Mesenchymal stem cell (in vitro differentiated cells and primary cell): ENCODE measurements around the gene GPATCH2L.
A peak's percentile ranks its signal among the peaks of the same experiment; 100 is the strongest.

Experiments used
- DNase-seq: peaks from one replicate; pipeline ENCODE4 v3.0.0-alpha.2; 2013
- H2AFZ ChIP-seq: one replicate; pipeline ENCODE4 v1.6.1; 2013; ENCODE audit warnings: low read depth, mild to moderate bottlenecking, control low read depth, inconsistent platforms, low read length, moderate library complexity
- H2AK5ac ChIP-seq: 2 replicates; pipeline ENCODE4 v1.6.1; 2013; ENCODE audit warnings: low read length, moderate library complexity, mild to moderate bottlenecking, inconsistent platforms; ENCODE audit not compliant: severe bottlenecking
- H2BK120ac ChIP-seq: one replicate; pipeline ENCODE4 v1.6.1; 2013; ENCODE audit warnings: low read depth, mild to moderate bottlenecking, inconsistent platforms, low read length, moderate library complexity
- H2BK12ac ChIP-seq, 2 experiments: one replicate each; pipeline ENCODE4 v1.6.1; 2013; ENCODE audit warnings: inconsistent platforms in 2 of 2, low read length in 2 of 2, mild to moderate bottlenecking in 2 of 2, moderate library complexity in 2 of 2, control low read depth in 1 of 2
- H2BK15ac ChIP-seq: one replicate; pipeline ENCODE4 v1.6.1; 2013; ENCODE audit warnings: mild to moderate bottlenecking, low read depth, inconsistent platforms; ENCODE audit not compliant: poor library complexity, severe bottlenecking
- H2BK5ac ChIP-seq: 2 replicates; pipeline ENCODE4 v1.6.1; 2013; ENCODE audit warnings: low read depth, mild to moderate bottlenecking, low read length, control low read depth, inconsistent platforms; ENCODE audit not compliant: poor library complexity, severe bottlenecking
- H3K14ac ChIP-seq, 2 experiments: one replicate each; pipeline ENCODE4 v1.6.1; 2013; ENCODE audit warnings: inconsistent platforms in 2 of 2, low read length in 2 of 2, control low read depth in 1 of 2, mild to moderate bottlenecking in 1 of 2, moderate library complexity in 1 of 2
- H3K18ac ChIP-seq, 2 experiments: one replicate each; pipeline ENCODE4 v1.6.1; 2013; ENCODE audit warnings: inconsistent platforms in 2 of 2, low read length in 2 of 2, control low read depth in 1 of 2, low read depth in 1 of 2, mild to moderate bottlenecking in 1 of 2
- H3K23ac ChIP-seq, 2 experiments: one replicate each; pipeline ENCODE4 v1.6.1; 2013; ENCODE audit warnings: inconsistent platforms in 2 of 2, low read length in 2 of 2, mild to moderate bottlenecking in 2 of 2, moderate library complexity in 2 of 2, control low read depth in 1 of 2
- H3K27ac ChIP-seq: 2 replicates; pipeline ENCODE4 v1.5.1; 2013; ENCODE audit warnings: mild to moderate bottlenecking, moderate library complexity, low read length, control low read depth, inconsistent platforms; ENCODE audit not compliant: poor library complexity, severe bottlenecking
- H3K27me3 ChIP-seq, 2 experiments: 2 replicates each; pipeline versions ENCODE4 v1.6.1 to v1.7.0; 2013; ENCODE audit warnings: low read length in 2 of 2, mild to moderate bottlenecking in 2 of 2, moderate library complexity in 2 of 2, control low read depth in 1 of 2, inconsistent platforms in 1 of 2; ENCODE audit not compliant: control insufficient read depth in 1 of 2, insufficient read depth in 1 of 2
- H3K36me3 ChIP-seq, 2 experiments: 2 replicates each; pipeline versions ENCODE4 v1.6.1 to v1.7.0; 2013; ENCODE audit warnings: low read length in 2 of 2, control low read depth in 1 of 2, inconsistent platforms in 1 of 2, low read depth in 1 of 2, mild to moderate bottlenecking in 1 of 2; ENCODE audit not compliant: insufficient read depth in 2 of 2, control insufficient read depth in 1 of 2
- H3K4ac ChIP-seq, 2 experiments: one replicate each; pipeline ENCODE4 v1.6.1; 2013; ENCODE audit warnings: inconsistent platforms in 2 of 2, low read length in 2 of 2, mild to moderate bottlenecking in 2 of 2, moderate library complexity in 2 of 2, control low read depth in 1 of 2, low read depth in 1 of 2
- H3K4me1 ChIP-seq: 2 replicates; pipeline ENCODE4 v1.6.1; 2013; ENCODE audit warnings: low read depth, low read length, control low read depth; ENCODE audit not compliant: control insufficient read depth, insufficient read depth
- H3K4me2 ChIP-seq: 2 replicates; pipeline ENCODE4 v1.6.1; 2013; ENCODE audit warnings: low read length, mild to moderate bottlenecking, inconsistent platforms; ENCODE audit not compliant: poor library complexity, severe bottlenecking
- H3K4me3 ChIP-seq, 2 experiments: 2 replicates each; pipeline versions ENCODE4 v1.5.1 to v1.7.0; 2013; ENCODE audit warnings: low read length in 2 of 2, mild to moderate bottlenecking in 2 of 2, control low read depth in 1 of 2, low read depth in 1 of 2; ENCODE audit not compliant: insufficient read depth in 1 of 2
- H3K79me1 ChIP-seq: replicated peaks from 2 replicates; pipeline ENCODE4 v1.6.1; 2013; ENCODE audit warnings: mild to moderate bottlenecking, control low read depth, low read length, inconsistent platforms; ENCODE audit not compliant: poor library complexity, severe bottlenecking
- H3K9ac ChIP-seq: 2 replicates; pipeline ENCODE4 v1.7.0; 2013; ENCODE audit warnings: mild to moderate bottlenecking, low read length, moderate library complexity
- H3K9me3 ChIP-seq: 2 replicates; pipeline ENCODE4 v1.7.0; 2013; ENCODE audit warnings: mild to moderate bottlenecking, low read length; ENCODE audit not compliant: control insufficient read depth
- H4K8ac ChIP-seq: one replicate; pipeline ENCODE4 v1.6.1; 2013; ENCODE audit warnings: inconsistent platforms, mild to moderate bottlenecking, low read length, moderate library complexity
- H4K91ac ChIP-seq: one replicate; pipeline ENCODE4 v1.6.1; 2013; ENCODE audit warnings: mild to moderate bottlenecking, low read length, inconsistent platforms
- WGBS: methylation state at CpG from one replicate; pipeline ENCODE4 v1.1.7; 2013; ENCODE audit warnings: mixed read lengths; 5-methylcytosine and 5-hydroxymethylcytosine counted together

The GPATCH2L gene

DNA sequence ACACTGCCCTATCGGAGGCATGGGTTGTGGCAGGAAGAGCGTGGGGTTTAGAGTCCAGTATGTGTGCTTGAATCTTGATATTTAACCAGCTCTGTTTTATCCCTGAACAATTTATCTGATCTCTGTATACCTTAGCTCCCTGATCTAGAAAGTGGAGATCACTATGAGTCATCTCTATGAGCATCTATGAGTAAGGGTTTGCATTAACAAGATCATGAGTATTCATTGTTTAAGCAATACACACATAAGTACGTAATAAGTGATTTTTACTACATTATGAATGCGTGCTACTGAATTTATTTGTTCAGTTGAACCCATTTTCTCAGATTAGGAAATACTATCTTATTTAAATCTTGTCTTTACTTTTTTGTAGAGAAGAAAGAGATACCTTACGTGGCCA lies 49.4 kb downstream of the GPATCH2L start:
- no peak overlapping the region for H3K4ac ChIP-seq
- no peak overlapping the region for H2AFZ ChIP-seq
- no peak overlapping the region for H4K91ac ChIP-seq
- H2AK5ac ChIP-seq = no peak overlapping the region
- no peak overlapping the region for H2BK15ac ChIP-seq
- no peak overlapping the region for H3K23ac ChIP-seq
- H3K4me3 ChIP-seq = no peak overlapping the region
- no peak overlapping the region for H3K18ac ChIP-seq
- H4K8ac ChIP-seq = no peak overlapping the region
- no peak overlapping the region for H2BK5ac ChIP-seq
- H3K14ac ChIP-seq = no peak overlapping the region
- H2BK12ac ChIP-seq = no peak overlapping the region
- H3K9ac ChIP-seq = no peak overlapping the region
- H3K4me1 ChIP-seq = peaks cover 3% of the 10 kb centered on the region
- peaks cover 12 to 67% of the 10 kb centered on the region in 2 experiments for H3K36me3 ChIP-seq
- no peak overlapping the region for H3K27ac ChIP-seq
- peaks cover 17% of the 10 kb centered on the region for H3K79me1 ChIP-seq
- no peak overlapping the region for H3K4me2 ChIP-seq
- peak; percentile 79 for DNase-seq
- WGBS = no CpG with 5 or more reads among the region's 5 CpGs
- H3K9me3 ChIP-seq = no peaks in the 10 kb centered on the region
- H3K27me3 ChIP-seq = no peaks in the 10 kb centered on the region
- no peak overlapping the region for H2BK120ac ChIP-seq

DNA sequence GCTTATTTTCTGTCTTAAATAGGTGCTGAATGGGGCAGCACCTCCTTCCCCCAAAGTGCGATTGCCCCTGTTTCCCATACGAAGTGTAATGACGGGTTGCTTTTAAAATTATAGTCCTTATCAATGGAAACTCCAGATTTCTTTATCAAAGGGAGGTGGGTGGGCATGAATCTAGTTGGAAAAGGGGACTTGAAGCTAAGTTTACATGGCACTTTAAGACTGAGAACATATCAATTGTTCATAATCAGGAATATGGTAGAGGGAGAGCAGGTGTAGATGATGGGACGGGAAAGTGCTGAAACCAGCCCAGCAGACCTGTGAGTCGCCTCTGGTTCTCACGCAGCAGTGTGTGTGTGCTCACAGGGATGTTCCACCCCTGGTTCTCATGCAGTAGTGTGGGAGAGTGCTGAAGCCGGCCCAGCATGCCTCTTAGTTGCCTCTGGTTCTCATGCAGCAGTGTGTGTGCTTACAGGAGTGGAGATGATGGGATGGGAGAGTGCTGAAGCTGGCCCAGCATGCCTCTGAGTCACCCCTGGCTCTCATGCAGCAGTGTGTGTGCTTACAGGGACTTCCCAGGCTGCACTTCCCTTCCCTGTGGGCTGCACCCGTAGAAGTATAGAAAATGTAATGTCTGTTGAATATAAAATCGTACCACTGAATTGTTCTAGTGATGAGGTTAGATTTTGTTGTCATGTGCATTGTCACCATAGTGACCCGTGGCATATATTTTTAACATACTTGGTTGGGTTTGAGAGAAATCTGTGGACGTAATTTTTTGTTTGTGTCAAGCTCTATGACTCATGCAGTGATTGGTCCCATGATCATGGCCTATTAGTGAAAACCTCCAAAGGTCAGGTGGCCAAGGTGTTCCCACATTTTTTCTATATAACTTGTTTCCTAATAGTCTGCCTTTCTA lies 51.6 kb downstream of the GPATCH2L start:
- peaks cover 17% of the 10 kb centered on the region for H3K79me1 ChIP-seq
- H3K4me2 ChIP-seq = no peak overlapping the region
- H3K18ac ChIP-seq = no peak overlapping the region
- no peak overlapping the region for H3K23ac ChIP-seq
- peak overlapping the region in 1 of 2 experiments; percentile 61 for H3K14ac ChIP-seq
- peak overlapping the region; percentile 48 for H3K27ac ChIP-seq
- no peak overlapping the region for H2BK12ac ChIP-seq
- H3K36me3 ChIP-seq = peaks cover 11 to 50% of the 10 kb centered on the region in 2 experiments
- no peak overlapping the region for H2AK5ac ChIP-seq
- no peak overlapping the region for H3K4ac ChIP-seq
- H3K9ac ChIP-seq = peak overlapping the region; percentile 58
- H3K4me3 ChIP-seq = no peak overlapping the region
- no peaks in the 10 kb centered on the region for H3K9me3 ChIP-seq
- H2BK15ac ChIP-seq = no peak overlapping the region
- H4K91ac ChIP-seq = no peak overlapping the region
- 67% methylated on average over 10 of the region's 11 CpGs for WGBS
- H2BK5ac ChIP-seq = no peak overlapping the region
- H3K4me1 ChIP-seq = peaks cover 3% of the 10 kb centered on the region
- no peak overlapping the region for H4K8ac ChIP-seq
- H2BK120ac ChIP-seq = no peak overlapping the region
- peak; percentile 98 for DNase-seq
- H3K27me3 ChIP-seq = no peaks in the 10 kb centered on the region
- no peak overlapping the region for H2AFZ ChIP-seq

DNA sequence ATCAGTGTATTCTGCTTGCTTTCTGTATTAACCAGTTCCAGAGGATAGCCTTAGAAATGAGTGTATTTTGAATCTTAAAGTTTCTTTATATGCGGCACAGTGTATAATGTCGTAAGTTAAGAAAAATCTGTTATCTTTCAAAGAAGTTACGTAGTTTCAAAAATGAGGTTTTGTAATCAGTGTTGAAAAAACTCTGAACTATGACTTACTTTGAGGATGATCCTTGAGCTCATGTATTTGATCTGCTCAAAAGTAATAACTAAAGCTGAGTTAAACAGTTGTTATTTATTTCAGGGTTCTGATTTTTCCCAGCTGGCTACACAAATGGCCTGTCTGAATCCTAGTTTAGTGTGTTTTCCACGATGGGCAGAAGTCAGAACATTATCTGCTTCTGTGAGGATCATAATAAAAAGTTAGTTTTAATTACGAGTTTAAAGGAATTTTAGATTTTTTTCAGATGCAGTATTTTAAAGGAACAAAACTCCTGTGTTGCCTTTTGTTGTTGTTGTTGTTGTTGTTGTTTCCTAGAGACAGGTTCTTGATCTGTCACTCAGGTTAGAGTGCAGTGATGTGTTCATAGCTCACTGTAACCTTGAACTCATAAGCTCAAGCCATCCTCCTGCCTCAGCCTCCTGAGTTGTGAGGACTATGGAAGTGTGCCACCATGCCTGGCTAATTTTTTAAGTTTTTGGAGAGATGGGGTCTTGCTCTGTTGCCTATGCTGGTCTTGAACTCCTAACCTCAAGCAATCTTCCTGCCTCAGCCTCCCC lies 52.9 kb downstream of the GPATCH2L start:
- DNase-seq = no peak
- no peak overlapping the region for H2BK5ac ChIP-seq
- WGBS = 97% methylated on average over 5 of the region's 5 CpGs
- no peak overlapping the region for H2BK15ac ChIP-seq
- H2AK5ac ChIP-seq = no peak overlapping the region
- no peak overlapping the region for H3K4me2 ChIP-seq
- no peak overlapping the region for H2BK12ac ChIP-seq
- peaks cover 18% of the 10 kb centered on the region for H3K79me1 ChIP-seq
- peaks cover 3% of the 10 kb centered on the region for H3K4me1 ChIP-seq
- H3K9me3 ChIP-seq = no peaks in the 10 kb centered on the region
- H4K8ac ChIP-seq = no peak overlapping the region
- no peak overlapping the region for H2BK120ac ChIP-seq
- no peak overlapping the region for H3K18ac ChIP-seq
- H3K27me3 ChIP-seq = no peaks in the 10 kb centered on the region
- H3K14ac ChIP-seq = no peak overlapping the region
- H3K36me3 ChIP-seq = peaks cover 11 to 42% of the 10 kb centered on the region in 2 experiments
- H3K27ac ChIP-seq = no peak overlapping the region
- no peak overlapping the region for H4K91ac ChIP-seq
- no peak overlapping the region for H3K4ac ChIP-seq
- no peak overlapping the region for H3K4me3 ChIP-seq
- no peak overlapping the region for H3K23ac ChIP-seq
- no peak overlapping the region for H2AFZ ChIP-seq
- H3K9ac ChIP-seq = no peak overlapping the region

DNA sequence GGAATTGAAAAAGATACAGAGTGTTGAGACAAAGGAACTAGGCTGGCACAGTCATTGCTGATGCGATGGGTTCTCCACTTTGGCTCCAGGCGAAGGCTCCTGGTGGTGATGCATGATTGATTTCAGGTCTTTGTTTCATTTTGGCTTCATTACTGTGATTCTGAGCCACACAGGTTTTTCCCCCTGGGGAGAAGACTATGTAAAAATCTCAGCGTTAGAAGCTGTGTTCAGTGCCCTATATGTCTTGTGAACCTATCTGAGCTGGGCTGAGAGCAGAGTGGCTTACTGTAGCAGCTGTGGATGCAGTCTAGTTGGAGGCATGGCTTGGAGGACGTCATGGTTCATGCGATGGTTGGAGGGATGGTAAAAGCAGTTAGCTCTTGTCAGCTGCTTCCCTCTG lies 54.0 kb downstream of the GPATCH2L start:
- no peak overlapping the region for H3K14ac ChIP-seq
- WGBS = 96% methylated on average over 5 of the region's 5 CpGs
- peaks cover 11 to 48% of the 10 kb centered on the region in 2 experiments for H3K36me3 ChIP-seq
- H2BK15ac ChIP-seq = no peak overlapping the region
- no peak overlapping the region for H2AFZ ChIP-seq
- no peaks in the 10 kb centered on the region for H3K27me3 ChIP-seq
- H2AK5ac ChIP-seq = no peak overlapping the region
- no peak overlapping the region for H4K8ac ChIP-seq
- no peak overlapping the region for H3K27ac ChIP-seq
- DNase-seq = no peak
- no peak overlapping the region for H3K23ac ChIP-seq
- H2BK120ac ChIP-seq = no peak overlapping the region
- no peak overlapping the region for H4K91ac ChIP-seq
- H3K9me3 ChIP-seq = no peaks in the 10 kb centered on the region
- H3K4me2 ChIP-seq = no peak overlapping the region
- H2BK12ac ChIP-seq = no peak overlapping the region
- H3K9ac ChIP-seq = no peak overlapping the region
- H3K4me3 ChIP-seq = no peak overlapping the region
- H3K4me1 ChIP-seq = peaks cover 3% of the 10 kb centered on the region
- H3K18ac ChIP-seq = no peak overlapping the region
- peaks cover 17% of the 10 kb centered on the region for H3K79me1 ChIP-seq
- H2BK5ac ChIP-seq = no peak overlapping the region
- no peak overlapping the region for H3K4ac ChIP-seq
